ENCODE data around the gene SECISBP2L.

GRCh38 chr15:48968066-48968465 is 78.2 kb downstream of the SECISBP2L start:
- no peak for TF ChIP-seq SUZ12 (IDR thresholded peaks at IDR 0.05)
- TF ChIP-seq L3MBTL2 (conservative IDR thresholded peaks at IDR 0.05), result no peak
- no peak for TF ChIP-seq ELF4 (IDR thresholded peaks at IDR 0.05)
- TF ChIP-seq FOXM1 (IDR thresholded peaks at IDR 0.05; ENCODE audit: borderline replicate concordance), result no peak
- TF ChIP-seq TARDBP (IDR thresholded peaks at IDR 0.05), result no peak
- TF ChIP-seq ARNT (IDR thresholded peaks at IDR 0.05), result no peak
- no peak for TF ChIP-seq SP1 (IDR thresholded peaks at IDR 0.05)
- no peak for TF ChIP-seq PKNOX1 (IDR thresholded peaks at IDR 0.05)
- no peak for TF ChIP-seq NFRKB (IDR thresholded peaks at IDR 0.05)
- TF ChIP-seq CTBP1 (IDR thresholded peaks at IDR 0.05; ENCODE audit: borderline replicate concordance), result no peak
- TF ChIP-seq FOXA1 (IDR thresholded peaks at IDR 0.05), result no peak
- TF ChIP-seq FOXK2 (IDR thresholded peaks at IDR 0.05), result no peak

Measured in HEK293T (cell line).